Activated naive CD4-positive, alpha-beta T cell (primary cell): ENCODE data around the gene NPPA.
A peak's percentile ranks its signal among the peaks of the same experiment; 100 is the strongest.
"Not testable (repeated sequence)": the region's sequence is repeated elsewhere in the genome, so short reads cannot be mapped to it uniquely, and the experiment has no call there.

Experiments
- DNase-seq, 4 experiments: peaks; one replicate each; lab custom pipeline; 2025; lab: John Stamatoyannopoulos, UW

The NPPA gene

DNA sequence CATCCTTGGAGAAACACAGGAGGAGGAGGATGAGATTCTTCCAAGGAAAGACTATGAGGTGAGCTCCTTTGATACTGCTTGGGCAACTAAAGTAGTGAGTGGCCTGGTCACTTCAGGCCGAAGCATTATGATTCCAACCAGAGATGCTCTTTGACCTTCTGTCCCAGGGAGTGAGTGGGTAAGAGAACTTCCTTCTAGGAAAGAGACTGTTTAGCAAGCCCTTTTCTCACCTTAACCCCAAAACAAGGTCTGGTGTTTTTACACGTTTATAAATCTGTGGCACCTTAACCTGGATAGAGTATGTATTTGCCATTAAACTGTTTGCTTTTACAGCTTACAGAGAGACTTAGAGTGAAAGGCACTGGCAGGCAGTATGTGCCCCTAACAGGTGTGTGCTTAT lies 40.5 kb downstream of the NPPA start:
- no peak for DNase-seq

DNA sequence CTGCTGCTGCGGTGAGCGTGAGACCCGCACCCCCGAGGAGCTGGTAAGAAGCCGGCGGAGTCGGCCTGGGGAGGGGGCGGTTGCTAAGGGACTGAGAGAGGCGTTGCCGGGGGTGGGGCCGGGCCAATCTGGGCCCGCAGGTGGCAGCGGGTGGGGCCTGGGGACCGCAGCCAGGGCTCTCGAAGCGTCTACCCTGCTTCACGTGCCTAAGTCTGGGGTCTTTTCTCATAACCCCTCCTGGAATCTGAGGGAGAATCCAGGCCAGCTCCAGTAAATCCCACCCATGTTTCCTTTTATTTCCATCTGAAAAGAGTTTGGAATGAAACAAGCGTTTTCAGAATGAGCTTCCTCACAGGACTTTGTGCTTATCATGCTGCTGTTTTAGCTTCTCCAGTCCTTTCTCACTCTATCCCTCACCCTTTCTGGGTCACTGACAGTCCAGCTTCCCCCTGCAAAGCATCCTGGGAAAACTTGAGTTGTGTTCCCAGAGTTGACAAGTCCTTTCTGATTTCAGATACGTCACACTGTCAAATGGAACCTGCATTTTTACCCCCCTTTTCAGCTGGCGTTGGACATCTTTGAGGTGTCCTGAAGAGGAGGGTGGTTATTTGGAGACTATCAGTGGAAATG lies 41.2 kb downstream of the NPPA start:
- DNase-seq, result peak in 2 of 4 experiments; percentile 80 to 81

DNA sequence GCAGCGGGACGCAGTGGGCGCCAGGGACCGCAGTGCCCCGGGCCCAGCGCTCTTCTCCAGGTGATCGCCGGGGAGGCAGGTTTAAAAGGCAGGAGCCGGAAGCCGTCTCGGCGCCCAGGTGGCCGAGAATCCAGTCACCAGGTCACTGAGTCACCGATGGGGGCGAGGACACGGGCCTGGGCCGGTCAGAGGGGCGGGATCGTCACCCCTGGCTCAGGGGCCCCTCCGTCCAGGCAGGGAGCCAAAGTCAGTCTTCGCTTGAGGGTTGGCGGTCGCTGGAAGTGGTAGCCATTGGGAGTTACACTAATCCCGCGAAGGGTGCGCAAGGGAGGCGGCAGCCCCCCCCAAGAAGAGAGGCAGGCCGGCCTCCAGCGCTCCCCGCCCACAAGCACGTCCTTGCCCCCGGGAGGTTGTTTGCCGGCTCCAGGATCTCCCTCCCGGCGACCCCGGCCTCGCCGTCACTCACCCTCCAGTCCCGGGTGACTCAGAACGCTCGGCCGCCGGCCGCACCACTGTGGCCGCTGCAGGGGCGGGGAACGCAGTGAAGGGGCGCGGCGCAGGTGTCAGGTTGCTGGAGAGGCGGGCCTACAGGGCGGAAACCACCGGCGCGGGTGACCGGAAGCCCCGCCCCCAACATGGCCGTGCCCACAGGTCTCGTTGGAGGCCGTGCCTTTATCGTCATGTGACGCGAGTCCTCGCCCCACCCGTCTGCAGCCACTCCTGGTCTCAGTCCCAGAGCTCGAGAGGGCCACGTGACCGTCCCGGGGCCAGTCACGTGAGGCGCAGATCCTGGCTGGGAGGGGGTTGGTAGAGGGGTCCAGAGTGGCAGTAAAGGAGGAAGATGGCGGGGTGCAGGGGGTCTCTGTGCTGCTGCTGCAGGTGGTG lies 41.9 kb downstream of the NPPA start, which contains the start of the genes CLCN6 and MTHFR:
Gene CLCN6, plus strand, starts transcription at position 770 of the 885 bp plus-strand sequence. Its CDS starts 72 bp downstream, at position 842.
Gene MTHFR, minus strand, starts transcription at position 543 of the 885 bp plus-strand sequence. CDS start 2,848 bp downstream, outside the sequence.
- peak; percentile 87 to 97 (median 92) for DNase-seq

DNA sequence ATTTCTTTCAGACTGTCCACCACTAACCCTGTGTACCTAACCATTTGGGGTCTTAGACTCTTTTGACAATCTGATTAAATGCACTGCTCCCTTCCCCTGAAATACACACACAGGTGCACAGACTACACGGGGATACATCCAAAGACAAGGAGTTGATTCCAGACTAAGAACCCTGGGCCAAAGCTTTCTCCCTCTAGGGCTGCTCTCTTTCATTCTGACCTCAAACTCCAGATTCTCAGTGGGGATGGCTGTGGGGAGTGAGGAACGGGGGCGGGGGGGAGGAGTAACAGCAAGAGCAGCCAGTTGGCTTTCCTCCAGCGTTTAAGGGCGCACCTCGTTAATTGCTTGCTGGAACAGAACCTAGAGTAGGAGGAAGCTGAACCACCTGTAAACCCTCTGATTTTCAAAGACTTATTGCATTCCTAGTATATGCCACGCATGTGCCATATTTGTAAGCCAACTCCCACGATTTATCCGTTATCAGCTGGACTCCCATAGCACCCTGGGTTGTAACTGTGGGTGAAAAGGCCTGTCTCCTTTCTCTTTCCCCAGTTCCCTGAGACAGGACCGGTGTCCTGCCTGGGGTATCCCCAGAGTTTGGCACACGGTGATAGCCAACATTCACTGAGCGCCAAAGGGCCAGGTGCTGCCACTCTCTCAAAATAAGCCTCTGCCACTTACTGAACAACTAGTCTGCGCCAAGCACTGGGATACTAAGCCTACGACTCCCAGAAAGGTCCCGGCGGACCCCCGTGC lies 42.7 kb downstream of the NPPA start:
- DNase-seq, result no peak

DNA sequence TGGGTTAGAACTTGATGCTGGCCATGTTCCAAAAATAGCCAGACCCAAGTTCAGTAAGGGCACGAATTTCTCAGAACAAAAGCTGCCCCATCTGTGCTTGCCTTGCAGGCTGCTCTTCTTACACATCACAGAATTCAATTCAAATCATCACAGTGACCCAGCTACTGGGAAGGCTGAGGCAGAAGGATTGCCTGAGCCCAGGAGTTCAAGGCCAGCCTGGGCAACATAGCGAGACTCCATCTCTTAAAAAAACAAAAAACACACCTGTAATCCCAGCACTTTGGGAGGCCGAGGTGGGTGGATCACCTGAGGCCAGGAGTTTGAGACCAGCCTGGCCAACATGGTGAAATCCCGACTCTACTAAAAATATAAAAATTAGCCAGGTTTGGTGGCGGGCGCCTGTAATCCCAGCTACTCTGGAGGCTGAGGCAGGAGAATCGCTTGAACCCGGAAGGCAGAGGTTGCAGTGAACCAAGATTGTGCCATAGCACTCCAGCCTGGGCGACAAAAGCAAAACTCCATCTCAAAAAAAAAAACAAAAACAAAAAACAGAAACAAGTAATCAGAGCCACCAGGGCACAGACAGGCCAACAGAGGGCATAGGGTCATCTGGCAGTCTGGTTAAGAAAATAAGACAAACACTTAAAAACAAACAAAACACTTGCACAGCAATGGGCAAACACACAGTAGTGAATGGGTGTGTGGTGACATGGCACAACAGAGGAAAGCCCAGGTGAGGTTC lies 43.5 kb downstream of the NPPA start:
- not testable (repeated sequence) for DNase-seq

DNA sequence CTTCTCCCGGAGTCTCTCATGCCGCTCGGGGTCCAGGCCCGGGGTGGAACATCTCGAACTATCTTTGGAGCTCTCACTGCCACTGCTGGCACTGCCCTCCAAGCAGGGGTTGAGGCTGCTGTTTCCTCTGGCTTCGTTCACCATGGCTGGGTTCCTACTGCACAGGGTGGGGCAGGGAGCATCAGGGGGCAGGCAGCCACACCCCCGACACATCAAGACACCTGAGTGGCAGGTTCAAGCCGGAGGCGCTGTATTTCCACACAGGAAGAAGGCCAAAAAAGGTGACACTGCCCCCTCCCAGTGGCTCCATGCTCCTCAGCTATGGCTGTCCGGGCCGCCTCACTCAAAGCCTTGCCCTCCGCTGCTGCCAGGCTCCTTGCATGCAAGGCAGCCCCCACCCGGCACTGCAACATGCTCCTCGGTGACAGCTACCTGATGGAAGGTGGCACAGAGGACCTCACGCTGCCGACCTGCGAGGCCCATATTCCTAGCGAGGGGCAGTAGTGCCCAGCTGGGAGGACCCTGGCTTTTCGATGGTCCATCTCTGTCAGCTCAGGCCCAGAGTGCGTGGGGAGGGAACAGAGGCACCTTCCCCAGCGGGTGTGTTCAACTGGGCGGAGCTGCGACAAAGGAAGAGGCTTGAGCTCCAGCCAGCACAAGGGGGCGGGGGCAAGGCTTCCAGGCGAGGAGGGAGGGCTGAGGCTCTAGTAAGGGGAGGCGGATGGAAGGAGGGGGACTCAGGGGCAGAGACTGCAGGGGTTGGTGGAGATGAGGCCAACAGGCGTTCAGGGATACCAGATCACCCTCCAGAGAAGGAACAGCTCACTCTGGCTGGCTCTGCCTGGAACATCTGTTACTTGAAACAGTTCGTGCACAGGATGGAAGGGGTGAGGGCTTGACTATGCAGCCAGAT lies 44.4 kb downstream of the NPPA start:
- peak; percentile 14 to 67 (median 31) for DNase-seq

DNA sequence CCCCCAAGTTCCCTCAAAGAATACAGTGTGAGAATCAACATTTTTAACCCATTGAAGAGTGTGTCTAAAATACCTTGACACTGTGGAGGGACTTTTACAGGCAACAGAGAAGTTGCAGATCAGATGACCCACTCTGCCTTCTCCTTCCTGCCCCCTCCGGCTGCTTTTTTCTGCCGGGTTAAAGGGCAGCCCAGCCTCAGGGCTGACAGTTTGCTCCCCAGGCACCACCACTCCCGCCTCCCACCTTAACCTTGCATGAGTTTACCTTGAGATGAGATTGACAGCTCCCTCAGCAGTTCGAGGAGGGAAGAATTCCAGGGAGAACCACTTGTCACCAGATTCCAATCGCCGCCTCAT lies 45.0 kb downstream of the NPPA start:
- DNase-seq, result no peak

DNA sequence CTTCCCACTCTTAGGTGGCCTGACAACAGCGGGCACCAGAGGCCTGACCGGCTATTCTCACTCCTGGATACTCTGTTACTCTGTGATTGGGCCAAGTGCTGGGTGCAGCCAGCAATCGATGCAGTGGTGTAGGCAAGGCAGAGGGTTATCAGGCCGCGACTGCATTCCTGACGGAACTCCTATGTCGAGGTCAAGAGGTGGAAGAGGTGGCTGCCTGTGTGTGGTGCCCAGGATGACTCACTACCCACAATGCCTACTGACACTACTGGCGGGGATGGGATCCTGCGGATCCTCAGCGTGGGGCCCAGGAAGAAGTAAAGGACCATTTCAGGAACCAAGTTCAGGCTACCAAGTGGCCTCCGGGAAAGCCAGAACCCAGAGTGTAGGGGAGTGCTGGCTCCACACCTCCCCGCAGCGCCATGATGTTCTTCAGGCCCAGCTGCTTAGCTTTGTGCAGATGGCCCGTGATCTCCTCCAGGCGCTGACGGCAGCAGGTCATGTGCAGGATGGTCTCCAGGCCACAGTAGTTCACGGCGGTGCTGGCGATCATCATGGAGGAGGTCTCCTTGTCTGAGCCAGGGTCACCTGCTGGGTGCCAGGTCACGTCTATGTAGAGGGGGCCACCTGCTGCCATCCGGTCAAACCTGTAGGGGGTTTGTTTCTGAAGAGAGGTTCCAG lies 46.7 kb downstream of the NPPA start:
- DNase-seq, result no peak

DNA sequence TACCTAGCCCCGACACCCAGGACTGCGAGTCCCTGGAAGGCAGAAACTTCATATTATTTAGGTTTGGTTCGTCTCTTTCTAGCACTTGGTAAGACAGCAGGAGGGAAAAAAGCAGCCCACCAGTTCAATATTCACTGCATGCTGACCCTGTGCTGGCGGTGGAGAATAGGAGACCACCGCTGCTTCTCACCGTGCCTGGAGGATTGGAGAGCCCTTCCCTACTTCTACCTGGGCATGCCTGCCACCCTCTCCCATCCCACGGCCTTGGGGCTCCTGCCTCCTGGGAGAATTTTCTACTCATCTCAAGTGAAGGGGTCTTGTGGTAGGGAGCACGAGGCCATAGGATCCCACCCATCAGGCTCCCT lies 47.2 kb downstream of the NPPA start:
- DNase-seq, result no peak

DNA sequence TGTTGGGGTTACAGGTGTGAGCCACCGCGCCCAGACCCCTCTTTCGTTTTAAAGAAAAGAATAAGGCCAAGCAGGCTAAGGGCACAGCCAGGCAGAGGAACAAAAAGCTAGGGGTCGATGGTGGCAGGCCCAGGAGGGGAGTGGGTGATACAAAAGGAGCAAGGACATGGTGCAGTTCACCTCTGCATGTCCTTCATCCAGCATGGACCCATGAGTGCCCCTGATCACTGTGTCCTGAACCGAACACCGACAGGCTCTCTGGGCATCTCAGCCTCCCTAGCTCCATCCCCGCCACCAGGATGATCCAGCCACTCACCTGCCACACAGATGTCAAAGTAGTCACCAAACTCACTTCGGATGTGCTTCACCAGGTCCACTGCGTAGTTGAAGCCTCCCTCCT lies 47.7 kb downstream of the NPPA start:
- no peak for DNase-seq

DNA sequence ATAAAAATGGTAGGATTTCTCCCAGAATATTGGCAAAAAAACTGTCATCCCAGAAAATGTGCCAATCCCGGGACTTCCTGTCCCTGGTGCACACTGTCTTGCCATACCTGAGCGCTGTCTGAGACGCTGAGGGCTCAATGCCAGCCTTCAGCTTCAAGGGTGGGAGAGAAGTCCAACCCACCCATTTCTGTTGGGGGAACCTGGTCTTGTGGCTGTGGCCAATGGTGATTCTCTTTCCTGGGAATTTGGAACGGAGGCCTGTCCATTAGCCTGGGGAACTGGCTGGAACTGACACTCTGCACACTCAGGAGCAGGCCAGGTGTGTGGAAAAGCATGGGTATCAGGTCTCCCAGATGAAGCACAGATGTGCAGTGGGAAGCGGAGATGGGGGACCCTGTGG lies 48.5 kb downstream of the NPPA start:
- no peak for DNase-seq

DNA sequence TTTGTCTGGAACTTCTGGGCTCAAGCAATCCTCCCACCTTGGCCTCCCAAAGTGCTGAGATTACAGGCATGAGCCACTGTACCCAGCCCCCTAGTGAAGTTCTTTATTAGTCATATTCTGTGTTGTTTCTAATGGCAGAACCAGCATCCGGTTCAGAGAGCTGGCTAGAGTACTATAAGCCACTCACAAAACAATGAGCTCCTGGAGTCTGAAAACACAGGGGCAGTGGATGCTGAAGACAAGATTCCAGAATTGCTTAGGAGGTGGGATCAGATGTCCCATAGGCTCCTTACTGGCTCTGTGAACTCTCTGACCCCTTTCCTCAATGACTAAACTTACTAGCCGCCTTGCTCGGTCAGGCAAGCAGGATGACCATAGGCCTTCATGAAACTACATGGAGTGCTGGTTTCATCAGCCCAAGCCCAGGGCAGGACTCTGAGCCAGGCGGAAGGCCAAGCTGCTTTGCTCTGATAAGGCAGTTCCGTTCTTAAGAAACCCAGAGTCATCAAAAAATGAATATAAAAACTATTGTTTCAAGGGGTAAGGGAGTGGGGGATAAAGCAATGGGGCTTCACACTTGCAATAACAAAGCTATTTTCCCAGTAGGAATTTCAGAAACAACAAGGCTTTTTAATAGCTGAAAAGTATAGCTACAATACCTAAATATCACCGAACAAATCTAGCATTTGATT lies 49.9 kb downstream of the NPPA start:
- no peak for DNase-seq

DNA sequence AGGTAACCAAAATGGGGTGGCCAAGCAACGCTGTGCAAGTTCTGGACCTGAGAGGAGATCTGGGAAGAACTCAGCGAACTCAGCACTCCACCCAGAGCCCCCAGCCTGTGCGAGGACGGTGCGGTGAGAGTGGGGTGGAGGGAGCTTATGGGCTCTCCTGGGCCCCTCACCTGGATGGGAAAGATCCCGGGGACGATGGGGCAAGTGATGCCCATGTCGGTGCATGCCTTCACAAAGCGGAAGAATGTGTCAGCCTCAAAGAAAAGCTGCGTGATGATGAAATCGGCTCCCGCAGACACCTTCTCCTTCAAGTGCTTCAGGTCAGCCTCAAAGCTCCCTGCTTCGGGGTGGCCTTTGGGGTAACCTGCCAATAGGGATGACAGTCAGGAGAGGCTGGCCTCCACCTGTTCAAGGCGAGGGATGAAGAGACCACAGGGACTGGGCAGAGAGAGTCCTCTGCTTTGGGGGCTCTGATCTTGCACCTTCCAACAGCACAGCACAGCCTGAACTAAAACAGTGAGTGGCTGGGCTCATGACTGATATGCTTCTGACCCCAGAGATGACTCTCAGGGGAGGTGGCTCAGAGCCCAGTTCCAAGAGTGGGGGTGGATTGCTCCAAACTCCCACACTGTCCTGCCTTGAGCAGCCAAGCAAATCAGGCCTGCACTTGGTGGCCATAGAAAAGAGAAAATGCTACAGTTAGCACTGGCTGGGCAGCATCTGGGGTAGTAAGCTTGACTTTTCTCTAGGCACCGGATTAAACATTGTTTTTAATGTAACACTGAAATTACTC lies 51.4 kb downstream of the NPPA start:
- no peak for DNase-seq
